ENCODE data around the gene GLIPR1L1. TPM values are rescaled to one million over a fixed set of nuclear protein-coding genes. Genes with fewer than 3 reads are reported as not detected.

GLIPR1L1 gene
- polyA plus RNA-seq, 3 donors = 0.86 TPM; not detected in 2

Other genes with a start within 250 kb of the GLIPR1L1 start
- under 1 TPM; 0.40 to 0.86 (median 0.73) TPM for gene KCNC2, start 124.8 kb upstream of the GLIPR1L1 start, polyA plus RNA-seq (ENCODE audit: insufficient read length in 3 of 3)
- gene CAPS2, start 4.3 kb upstream of the GLIPR1L1 start, polyA plus RNA-seq (ENCODE audit: insufficient read length in 3 of 3) = 10 to 100 TPM in 1 of 3 donors, 1 to 10 TPM in 2; 5.7 to 10.3 (median 8.2) TPM
- 1 to 10 TPM; 1.9 to 3.4 (median 2.7) TPM for gene GLIPR1L2, start 56.4 kb downstream of the GLIPR1L1 start, polyA plus RNA-seq (ENCODE audit: insufficient read length in 3 of 3)
- 10 to 100 TPM; 16.9 to 19.9 (median 17.6) TPM for gene GLIPR1, start 146.1 kb downstream of the GLIPR1L1 start, polyA plus RNA-seq (ENCODE audit: insufficient read length in 3 of 3)
- gene KRR1, start 176.9 kb downstream of the GLIPR1L1 start, polyA plus RNA-seq (ENCODE audit: insufficient read length in 3 of 3) = 100 to 1,000 TPM in 1 of 3 donors, 10 to 100 TPM in 2; 75.3 to 103 (median 92.8) TPM